GM23248 (cell line): ENCODE results near the gene FCER1G. TPM values are rescaled to one million over a fixed set of nuclear protein-coding genes. Genes with fewer than 3 reads are reported as not detected.
"Not testable (repeated sequence)": the region's sequence is repeated elsewhere in the genome, so short reads cannot be mapped to it uniquely, and the experiment has no call there.

Experiments used
- DNase-seq: peaks from one replicate; pipeline ENCODE4 v3.0.0-alpha.2; 2015
- H2AFZ ChIP-seq: fragments of 200-600 bp; sonication (generic); 2 replicates; pipeline ENCODE4 v1.6.1; 2016; ENCODE audit warnings: antibody characterized with exemption
- H3F3A ChIP-seq: fragments of 200-600 bp; sonication (generic); 2 replicates; pipeline ENCODE4 v1.6.1; 2016; ENCODE audit warnings: mild to moderate bottlenecking, antibody characterized with exemption, mixed run types; ENCODE audit not compliant: insufficient read depth
- H3K27ac ChIP-seq: fragments of 200-600 bp; sonication (generic); 2 replicates; pipeline ENCODE4 v1.5.1; 2016; ENCODE audit warnings: mild to moderate bottlenecking
- H3K27me3 ChIP-seq: fragments of 200-600 bp; sonication (generic); replicated peaks from 2 replicates; pipeline ENCODE4 v1.6.1; 2016; ENCODE audit warnings: mild to moderate bottlenecking; ENCODE audit not compliant: insufficient read depth
- H3K36me3 ChIP-seq: fragments of 200-600 bp; sonication (generic); 2 replicates; pipeline ENCODE4 v1.6.1; 2016; ENCODE audit warnings: low read depth, mild to moderate bottlenecking
- H3K4me1 ChIP-seq: fragments of 200-600 bp; sonication (generic); 2 replicates; pipeline ENCODE4 v1.6.1; 2016; ENCODE audit warnings: mild to moderate bottlenecking; ENCODE audit not compliant: insufficient read depth
- H3K4me2 ChIP-seq: fragments of 200-600 bp; sonication (generic); one replicate; pipeline ENCODE4 v1.6.1; 2016; ENCODE audit warnings: mild to moderate bottlenecking; ENCODE audit not compliant: unreplicated experiment
- H3K4me3 ChIP-seq: fragments of 200-600 bp; sonication (generic); 2 replicates; pipeline ENCODE4 v1.5.1; 2016; ENCODE audit warnings: mild to moderate bottlenecking
- H3K79me2 ChIP-seq: fragments of 200-600 bp; sonication (generic); 2 replicates; pipeline ENCODE4 v1.6.1; 2016; ENCODE audit warnings: mild to moderate bottlenecking; ENCODE audit not compliant: insufficient read depth
- H3K9ac ChIP-seq: fragments of 200-600 bp; sonication (generic); 2 replicates; pipeline ENCODE4 v1.6.1; 2016; ENCODE audit warnings: mild to moderate bottlenecking
- H3K9me2 ChIP-seq: fragments of 200-600 bp; sonication (generic); 2 replicates; pipeline ENCODE4 v1.6.1; 2016; ENCODE audit warnings: mixed run types, mild to moderate bottlenecking, moderate library complexity; ENCODE audit not compliant: insufficient read depth
- H3K9me3 ChIP-seq: fragments of 200-600 bp; sonication (generic); one replicate; pipeline ENCODE4 v1.6.1; 2017; ENCODE audit warnings: low read depth
- H4K20me1 ChIP-seq: fragments of 200-600 bp; sonication (generic); 2 replicates; pipeline ENCODE4 v1.6.0; 2016; ENCODE audit not compliant: insufficient read depth
- EZH2 ChIP-seq: fragments of 200-600 bp; sonication (generic); IDR thresholded peaks from 2 replicates; pipeline ENCODE4 v1.6.1; 2018; ENCODE audit warnings: antibody characterized with exemption, mild to moderate bottlenecking; ENCODE audit not compliant: insufficient read depth, poor library complexity, severe bottlenecking
- EZH2phosphoT487 ChIP-seq: fragments of 200-600 bp; sonication (generic); IDR thresholded peaks from 2 replicates; pipeline ENCODE4 v1.6.1; 2018; ENCODE audit warnings: antibody characterized with exemption, moderate library complexity, mild to moderate bottlenecking, low read depth; ENCODE audit not compliant: insufficient read depth
- WGBS, 2 experiments: methylation state at CpG; one replicate each; pipeline ENCODE4 v1.1.6; 2015 to 2017; ENCODE audit warnings: low lambda C conversion rate in 2 of 2, low coverage in 1 of 2; ENCODE audit errors: missing lambda C conversion rate in 2 of 2; 5-methylcytosine and 5-hydroxymethylcytosine counted together
- in situ Hi-C: fragments of 300-500 bp; cut with MboI; formaldehyde crosslinking; loops from 2 replicates; pipeline ENCODE4 v1.15.0; 2020
- polyA plus RNA-seq: library from polyadenylated mRNA; unstranded; fragments of >200 nt; fragmentation: Nextera tagmentation; extraction: Ambion mirVana; gene quantifications from 2 replicates; pipeline ENCODE4 v1.2.1, GENCODE V29; 2016
- total RNA-seq: library from RNA; depleted of rRNA; stranded (reverse); fragments of >200 nt; shearing (Covaris generic); gene quantifications from 2 replicates; pipeline ENCODE4 v1.2.3, GENCODE V29; 2014

The FCER1G gene
- total and polyA plus RNA-seq, 2 experiments from 2014 or later = 0.49 TPM; not detected in 1

- H3K36me3 ChIP-seq, H3K27ac ChIP-seq, H3K9me2 ChIP-seq, H3F3A ChIP-seq, H3K4me2 ChIP-seq, H3K9ac ChIP-seq, H3K9me3 ChIP-seq, H3K4me1 ChIP-seq, H3K79me2 ChIP-seq, H3K4me3 ChIP-seq, H4K20me1 ChIP-seq, in situ Hi-C loops, H2AFZ ChIP-seq: not testable (repeated sequence)
- 69 to 78% methylated on average over 5 of the region's 5 CpGs for WGBS, 2 experiments
- peaks cover 41% of the 10 kb centered on the region for H3K27me3 ChIP-seq
- DNase-seq = peak; percentile 4
Measured at GRCh38 chr1:161257109-161257508, 42.0 kb downstream of the FCER1G start.

GRCh38 chr1:161258439-161259344, 43.6 kb downstream of the FCER1G start, which contains the start of gene PCP4L1:
PCP4L1 (plus strand) TSS chr1:161258745; CDS start chr1:161258975, 230 bp downstream.
- Histone ChIP-seq H3F3A (no peaks in the 10 kb centered on the region), H2AFZ (peak within 1 kb of the TSS; percentile 81), H3K4me1 (0 out of 2 replicates have a peak, but pooled peaks cover 4% of the 10 kb centered on the region), H3K79me2 (no peaks in the 10 kb centered on the region), H3K9ac (no peak within 1 kb of the TSS), H3K36me3 (no peaks in the 10 kb centered on the region), H3K9me3 (no peaks in the 10 kb centered on the region), H3K4me3 (peak within 1 kb of the TSS; percentile 72), H3K27ac (no peak within 1 kb of the TSS), H3K27me3 (peaks cover 41% of the 10 kb centered on the region), H3K9me2 (no peaks in the 10 kb centered on the region), H4K20me1 (no peaks in the 10 kb centered on the region), H3K4me2 (peak within 1 kb of the TSS; percentile 88)
- peak; percentile 58 for DNase-seq
- in situ Hi-C loops = no loop called here
- 2 to 3% methylated on average over 50 to 62 of the region's 62 CpGs for WGBS, 2 experiments
- TF ChIP-seq EZH2 = no peak
- no peak for TF ChIP-seq EZH2phosphoT487

GRCh38 chr1:161259345-161259702, 44.2 kb downstream of the FCER1G start:
- Histone ChIP-seq H2AFZ (no peak overlapping the region), H3K9ac (no peak overlapping the region), H3K4me2 (no peak overlapping the region), H3K4me3 (no peak overlapping the region), H4K20me1 (no peaks in the 10 kb centered on the region), H3K36me3 (no peaks in the 10 kb centered on the region), H3K9me3 (no peaks in the 10 kb centered on the region), H3F3A (no peaks in the 10 kb centered on the region), H3K9me2 (no peaks in the 10 kb centered on the region), H3K27me3 (peaks cover 41% of the 10 kb centered on the region), H3K79me2 (no peaks in the 10 kb centered on the region), H3K27ac (no peak overlapping the region), H3K4me1 (0 out of 2 replicates have a peak, but pooled peaks cover 4% of the 10 kb centered on the region)
- WGBS, 2 experiments = 22 to 25% methylated on average over 6 of the region's 6 CpGs
- in situ Hi-C loops = no loop called here
- no peak for TF ChIP-seq EZH2phosphoT487
- no peak for DNase-seq

- no peak overlapping the region for H2AFZ ChIP-seq
- WGBS, 2 experiments = 85 to 100% methylated on average over 1 of the region's 1 CpG
- H3K36me3 ChIP-seq = no peaks in the 10 kb centered on the region
- no peaks in the 10 kb centered on the region for H4K20me1 ChIP-seq
- no peak overlapping the region for H3K27ac ChIP-seq
- no peak for DNase-seq
- no peak overlapping the region for H3K9ac ChIP-seq
- no peaks in the 10 kb centered on the region for H3K9me2 ChIP-seq
- no peaks in the 10 kb centered on the region for H3F3A ChIP-seq
- H3K79me2 ChIP-seq = no peaks in the 10 kb centered on the region
- in situ Hi-C loops = no loop called here
- no peak overlapping the region for H3K4me2 ChIP-seq
- H3K9me3 ChIP-seq = no peaks in the 10 kb centered on the region
- 0 out of 2 replicates have a peak, but pooled peaks cover 4% of the 10 kb centered on the region for H3K4me1 ChIP-seq
- H3K4me3 ChIP-seq = no peak overlapping the region
- H3K27me3 ChIP-seq = peaks cover 41% of the 10 kb centered on the region
- TF ChIP-seq EZH2 = no peak
- TF ChIP-seq EZH2phosphoT487 = no peak
Measured at GRCh38 chr1:161259765-161260164, 44.7 kb downstream of the FCER1G start.
